Progenitor cell of endocrine pancreas (in vitro differentiated cells): ENCODE data around the gene LENG9. TPM values are rescaled to one million over a fixed set of nuclear protein-coding genes. Genes with fewer than 3 reads are reported as not detected.

Experiments
- DNase-seq: peaks from one replicate; pipeline ENCODE4 v3.0.0; 2021; ENCODE audit warnings: low spot score; ENCODE audit not compliant: unreplicated experiment
- H3K27ac Mint-ChIP-seq: 2 replicates; pipeline ENCODE4 v1.8.0; 2021; ENCODE audit warnings: mild to moderate bottlenecking, moderate library complexity, mixed read lengths
- H3K27me3 Mint-ChIP-seq: 2 replicates; pipeline ENCODE4 v1.8.0; 2021; ENCODE audit warnings: mixed read lengths
- H3K36me3 Mint-ChIP-seq: 2 replicates; pipeline ENCODE4 v1.8.0; 2022; ENCODE audit warnings: mixed read lengths; ENCODE audit not compliant: insufficient read depth
- H3K4me1 Mint-ChIP-seq: 2 replicates; pipeline ENCODE4 v1.8.0; 2021; ENCODE audit warnings: low read depth, mixed read lengths
- H3K4me3 Mint-ChIP-seq: 2 replicates; pipeline ENCODE4 v1.8.0; 2021; ENCODE audit warnings: low read depth, mild to moderate bottlenecking, moderate library complexity, mixed read lengths
- H3K9me3 Mint-ChIP-seq: 2 replicates; pipeline ENCODE4 v1.8.0; 2021; ENCODE audit warnings: low read depth, mixed read lengths
- CTCF ChIP-seq: fragments of 200-600 bp; sonication (generic); IDR thresholded peaks from one replicate; pipeline ENCODE4 v1.5.0; 2021; ENCODE audit warnings: antibody characterized with exemption, mild to moderate bottlenecking; ENCODE audit not compliant: unreplicated experiment
- total RNA-seq: library from RNA; stranded (reverse); gene quantifications from 2 replicates; pipeline ENCODE4 v1.2.1, GENCODE V29; 2021

Gene LENG9
- total RNA-seq, 1 donor from 2014 or later = 0.72 TPM

DNA sequence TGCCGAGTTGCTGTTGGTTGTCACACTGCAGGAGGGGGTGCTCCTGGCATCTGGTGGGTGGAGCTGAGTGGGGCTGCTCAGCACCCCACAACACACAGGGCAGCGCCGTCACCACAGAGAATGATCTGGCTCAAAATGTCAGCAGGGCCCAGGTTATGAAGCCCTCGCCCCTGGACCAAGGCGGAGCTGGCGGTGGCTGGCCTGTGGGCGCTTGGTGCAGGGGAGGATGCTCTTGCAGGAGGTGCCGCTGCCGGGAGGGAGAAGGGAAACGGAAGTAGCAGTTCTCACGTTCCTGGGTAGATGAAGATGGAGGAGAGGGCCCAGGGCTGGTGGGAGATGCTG lies 28.7 kb downstream of the LENG9 start:
- Mint-ChIP-seq H3K27ac (peak overlapping the region; percentile 61), H3K36me3 (peaks cover 6% of the 10 kb centered on the region), H3K4me3 (no peak overlapping the region), H3K4me1 (peaks cover 4% of the 10 kb centered on the region), H3K27me3 (peaks cover 16% of the 10 kb centered on the region), H3K9me3 (no peaks in the 10 kb centered on the region)
- no peak for DNase-seq
- TF ChIP-seq CTCF = no peak

- Mint-ChIP-seq H3K4me1 (peaks cover 4% of the 10 kb centered on the region), H3K9me3 (no peaks in the 10 kb centered on the region), H3K36me3 (peaks cover 7% of the 10 kb centered on the region), H3K4me3 (no peak overlapping the region), H3K27me3 (peaks cover 18% of the 10 kb centered on the region), H3K27ac (peak overlapping the region; percentile 61)
- TF ChIP-seq CTCF = no peak
- no peak for DNase-seq
These were observed 29.3 kb downstream of the LENG9 start for GRCh38 chr19:54434112-54434872.

DNA sequence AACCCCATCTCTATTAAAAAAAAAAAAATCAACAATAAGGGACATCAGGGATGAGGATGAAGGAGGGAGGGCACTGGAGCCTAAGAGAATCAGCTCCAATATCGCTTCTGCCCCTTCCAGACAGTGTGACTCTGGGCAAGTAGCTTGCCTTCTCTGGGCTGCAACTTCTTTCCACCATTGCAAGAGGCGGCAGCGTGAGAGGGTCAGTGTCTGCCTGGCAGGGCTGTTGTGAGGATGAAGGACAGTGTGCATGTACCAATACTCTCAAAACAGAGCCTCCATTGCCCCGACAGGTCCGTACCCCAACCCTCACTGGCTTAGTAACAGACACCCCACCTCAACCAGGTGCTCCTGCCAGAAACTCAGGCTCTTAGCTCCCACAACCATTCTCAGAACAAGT lies 29.9 kb downstream of the LENG9 start:
- no peak for TF ChIP-seq CTCF
- H3K4me1 Mint-ChIP-seq = peaks cover 4% of the 10 kb centered on the region
- no peak overlapping the region for H3K27ac Mint-ChIP-seq
- no peak for DNase-seq
- H3K27me3 Mint-ChIP-seq = peaks cover 22% of the 10 kb centered on the region
- peaks cover 8% of the 10 kb centered on the region for H3K36me3 Mint-ChIP-seq
- H3K9me3 Mint-ChIP-seq = no peaks in the 10 kb centered on the region
- no peak overlapping the region for H3K4me3 Mint-ChIP-seq

- peaks cover 30% of the 10 kb centered on the region for H3K27me3 Mint-ChIP-seq
- peaks cover 8% of the 10 kb centered on the region for H3K36me3 Mint-ChIP-seq
- DNase-seq = no peak
- H3K9me3 Mint-ChIP-seq = no peaks in the 10 kb centered on the region
- peaks cover 4% of the 10 kb centered on the region for H3K4me1 Mint-ChIP-seq
- no peak overlapping the region for H3K27ac Mint-ChIP-seq
- no peak overlapping the region for H3K4me3 Mint-ChIP-seq
- no peak for TF ChIP-seq CTCF
These were observed 31.3 kb downstream of the LENG9 start for GRCh38 chr19:54432144-54432738.

DNA sequence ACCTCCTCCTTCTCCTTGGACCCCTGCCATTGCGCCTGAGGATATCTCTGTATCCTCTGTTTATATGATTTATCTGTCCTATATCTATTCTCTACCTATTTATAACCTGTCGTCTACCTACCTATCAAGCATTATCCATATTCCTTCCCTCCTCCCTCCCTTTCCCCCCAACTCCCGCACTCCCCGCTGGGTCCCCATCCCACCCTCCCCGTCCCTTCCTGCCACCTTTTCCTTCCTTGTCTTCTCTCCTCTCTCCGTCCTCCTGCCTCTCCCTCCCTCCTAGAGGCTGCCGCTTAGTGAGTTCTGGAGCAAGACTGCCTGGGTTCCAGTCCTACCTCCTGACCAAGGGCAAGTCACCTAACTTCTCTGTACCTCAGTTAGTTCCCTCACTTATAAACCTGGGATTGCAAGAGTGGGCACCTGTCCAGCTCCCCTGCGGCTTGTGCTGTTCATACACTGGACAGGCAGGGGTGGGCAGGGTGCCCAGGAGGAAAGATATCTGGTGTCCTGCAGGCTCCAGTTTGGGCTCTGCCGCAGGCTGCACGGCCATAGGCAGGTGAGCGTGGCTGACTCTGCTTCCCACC lies 32.2 kb downstream of the LENG9 start:
- peaks cover 9% of the 10 kb centered on the region for H3K36me3 Mint-ChIP-seq
- H3K4me1 Mint-ChIP-seq = peaks cover 4% of the 10 kb centered on the region
- TF ChIP-seq CTCF = no peak
- peaks cover 35% of the 10 kb centered on the region for H3K27me3 Mint-ChIP-seq
- H3K4me3 Mint-ChIP-seq = no peak overlapping the region
- no peaks in the 10 kb centered on the region for H3K9me3 Mint-ChIP-seq
- no peak overlapping the region for H3K27ac Mint-ChIP-seq
- no peak for DNase-seq
